GM19035 (cell line): ENCODE measurements around the gene CTSC.
"Not testable (repeated sequence)": the region's sequence is repeated elsewhere in the genome, so short reads cannot be mapped to it uniquely, and the experiment has no call there.

Source experiments
- ATAC-seq: cut with Tn5 transposase; IDR thresholded peaks from one replicate; pipeline ENCODE4 v1.9.1; 2021; ENCODE audit not compliant: unreplicated experiment

CTSC gene

GRCh38 chr11:88353386-88353785 is 15.8 kb upstream of the CTSC start:
- no peak for ATAC-seq

- ATAC-seq, result no peak
These were observed 14.6 kb upstream of the CTSC start for GRCh38 chr11:88352139-88352538.

DNA sequence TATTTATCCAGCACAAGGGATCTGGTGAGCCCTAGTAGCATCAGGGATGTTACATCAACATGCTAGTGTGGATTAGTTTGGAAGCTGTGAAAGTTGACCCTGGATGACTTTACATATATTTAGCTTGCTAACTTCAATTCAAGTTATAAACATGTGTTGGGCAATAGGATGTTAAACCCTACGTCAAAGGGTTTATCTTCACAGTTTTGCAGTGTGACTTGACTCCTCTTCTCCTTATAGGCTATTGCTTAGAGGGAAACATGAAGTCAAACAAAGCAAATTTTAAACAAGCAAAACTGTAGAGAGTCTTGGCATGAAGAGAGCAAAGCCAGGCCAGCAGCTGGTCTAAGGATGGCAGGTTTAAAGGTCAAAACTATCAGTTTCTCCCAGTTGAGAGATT is 11.3 kb upstream of the CTSC start:
- ATAC-seq, result no peak

- no peak for ATAC-seq
These were observed 8.4 kb upstream of the CTSC start for GRCh38 chr11:88345949-88346348.

- no peak for ATAC-seq
These were observed 7.9 kb upstream of the CTSC start for GRCh38 chr11:88345408-88345807.

DNA sequence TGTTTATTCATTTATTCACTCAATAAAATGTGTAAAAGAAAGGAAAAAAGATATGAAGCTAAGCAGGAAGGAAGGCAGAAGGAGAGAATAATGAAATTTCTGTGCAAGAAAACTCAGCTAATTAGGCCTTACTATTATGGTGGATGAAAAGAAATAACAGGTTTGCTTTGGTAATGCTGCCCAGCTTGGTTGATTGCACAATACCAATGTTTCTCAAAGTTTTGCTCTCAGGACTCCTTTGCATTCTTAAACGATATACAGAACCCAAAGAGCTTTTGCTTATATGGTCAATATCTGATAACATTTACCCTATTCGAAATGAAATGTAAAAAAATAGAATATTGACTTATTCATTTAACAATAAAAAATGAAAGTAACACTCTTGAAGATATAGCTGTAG is 7.3 kb upstream of the CTSC start:
- ATAC-seq, result no peak

GRCh38 chr11:88341522-88342251 is 4.2 kb upstream of the CTSC start:
- no peak for ATAC-seq

GRCh38 chr11:88340366-88340935 is 2.9 kb upstream of the CTSC start:
- no peak for ATAC-seq

GRCh38 chr11:88337987-88338668 is 592 bp upstream of the CTSC start:
- ATAC-seq, result peak; percentile 32

DNA sequence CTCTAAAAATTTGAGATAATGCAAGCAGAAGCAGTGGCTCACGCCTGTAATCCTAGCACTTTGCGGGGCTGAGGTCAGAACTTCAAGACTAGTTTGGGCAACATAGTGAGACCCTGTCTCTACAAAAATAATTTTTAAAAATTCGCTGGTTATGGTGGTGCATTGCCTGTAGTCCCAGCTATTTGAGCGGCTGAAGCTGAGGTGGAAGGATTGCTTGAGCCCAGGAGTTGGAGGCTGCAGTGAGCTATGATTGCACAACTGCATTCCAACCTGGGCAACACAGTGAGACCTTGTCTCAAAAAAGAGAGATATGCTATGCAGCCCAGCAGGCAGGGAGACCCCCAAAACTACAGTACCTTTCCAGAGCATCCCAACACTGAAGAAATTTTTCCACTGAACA is 2.3 kb downstream of the CTSC start:
- no peak for ATAC-seq

GRCh38 chr11:88333862-88334261 is 3.7 kb downstream of the CTSC start:
- no peak for ATAC-seq

- ATAC-seq, result no peak
These were observed 4.7 kb downstream of the CTSC start for GRCh38 chr11:88332851-88333250.

DNA sequence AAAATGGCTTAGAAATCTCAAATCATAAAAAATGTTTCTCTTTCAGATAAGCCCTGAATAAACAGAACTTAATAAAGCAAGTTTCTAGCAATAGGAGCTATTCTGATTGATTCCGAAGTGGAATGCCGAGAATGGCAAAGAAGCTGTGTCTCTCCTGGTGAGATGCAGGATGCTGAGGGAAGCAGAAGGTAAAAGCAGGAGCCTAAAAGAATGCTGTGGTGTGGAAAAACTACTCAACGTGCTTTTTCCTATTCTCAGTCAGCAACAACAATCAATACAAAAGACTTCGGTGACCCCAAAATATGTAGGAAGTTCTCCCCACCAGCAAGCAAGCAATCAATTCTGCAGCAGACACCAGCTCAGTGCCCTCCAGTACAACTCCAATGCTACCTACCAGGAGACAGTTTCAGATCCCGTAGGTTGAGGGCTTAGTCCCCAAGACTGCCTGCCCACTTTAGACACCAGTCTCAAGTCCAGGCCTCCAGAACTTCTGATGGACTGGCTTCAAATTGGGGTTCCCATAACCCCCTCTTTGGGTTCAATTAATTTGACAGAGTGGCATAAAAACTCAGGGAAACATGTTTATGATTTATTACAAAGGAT is 6.6 kb downstream of the CTSC start:
- ATAC-seq, result no peak

- ATAC-seq, result no peak
These were observed 7.8 kb downstream of the CTSC start for GRCh38 chr11:88329563-88330250.

GRCh38 chr11:88327462-88328143 is 9.9 kb downstream of the CTSC start:
- ATAC-seq, result no peak

DNA sequence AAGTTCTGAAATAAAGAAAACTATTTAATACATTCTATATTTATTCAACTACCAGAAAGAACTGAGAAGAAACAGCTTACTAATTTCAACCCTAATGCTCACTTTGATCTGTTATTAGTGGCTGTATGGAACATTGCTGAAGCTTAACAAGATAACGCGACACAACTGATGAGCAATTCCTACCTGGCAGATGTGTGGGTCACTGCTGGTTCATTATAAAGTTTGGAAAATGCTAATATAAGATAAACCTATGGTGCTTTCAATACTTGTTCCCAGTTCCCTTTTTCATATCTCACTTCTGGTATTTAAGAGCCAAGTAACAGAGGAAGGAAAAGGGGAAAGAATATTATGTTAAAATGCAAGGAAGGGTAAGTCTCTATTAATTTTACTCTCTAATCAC is 10.5 kb downstream of the CTSC start:
- ATAC-seq, result no peak

- no peak for ATAC-seq
These were observed 11.4 kb downstream of the CTSC start for GRCh38 chr11:88326099-88326498.

GRCh38 chr11:88324562-88325345 is 12.8 kb downstream of the CTSC start:
- no peak for ATAC-seq

DNA sequence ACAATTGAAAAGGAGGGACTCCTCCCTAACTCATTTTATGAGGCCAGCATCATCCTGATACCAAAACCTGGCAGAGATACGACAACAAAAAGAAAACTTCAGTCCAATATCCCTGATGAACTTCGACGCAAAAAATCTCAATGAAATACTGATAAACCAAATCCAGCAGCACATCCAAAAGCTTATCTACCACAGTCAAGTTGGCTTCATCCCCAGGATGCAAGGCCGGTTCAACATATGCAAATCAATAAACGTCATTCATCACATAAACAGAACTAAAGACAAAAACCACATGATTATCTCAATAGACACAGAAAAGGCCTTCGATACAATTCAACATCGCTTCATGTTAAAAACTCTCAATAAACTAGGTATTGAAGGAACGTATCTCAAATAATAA is 14.7 kb downstream of the CTSC start:
- not testable (repeated sequence) for ATAC-seq

DNA sequence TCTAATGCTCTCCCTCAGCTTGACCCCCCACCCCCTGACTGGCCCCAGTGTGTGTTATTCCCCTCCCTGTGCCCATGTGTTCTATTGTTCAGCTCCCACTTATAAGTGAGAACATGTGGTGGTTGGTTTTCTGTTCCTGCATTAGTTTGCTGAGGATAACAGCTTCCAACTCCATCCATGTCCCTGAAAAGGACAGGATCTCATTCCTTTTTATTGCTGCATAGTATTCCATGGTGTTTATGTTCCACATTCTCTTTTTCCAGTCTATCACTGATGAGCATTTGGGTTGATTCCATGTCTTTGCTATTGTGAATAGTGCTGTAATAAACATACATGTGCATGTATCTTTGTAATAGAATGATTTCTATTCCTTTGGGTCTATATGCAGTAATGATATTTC is 16.1 kb downstream of the CTSC start:
- not testable (repeated sequence) for ATAC-seq
